Endothelial cell of umbilical vein (primary cell): ENCODE data around the gene SAMD11. TPM values are rescaled to one million over a fixed set of nuclear protein-coding genes. Genes with fewer than 3 reads are reported as not detected.

Source experiments
- BruUV-seq: library from RNA; stranded (reverse); fragments of 400-500 nt; replicated peaks from 2 replicates; lab custom pipeline; 2021; lab: Mats Ljungman, UMichigan
- CTCF ChIA-PET: fragments of 300-600, 350-600 bp; sonication (Branson Sonifier 250); formaldehyde crosslinking; loops from one replicate; lab custom pipeline; 2021; ENCODE audit warnings: antibody characterized with exemption, inconsistent platforms; lab: Charles Lee
- POLR2A ChIA-PET: fragments of 300-600, 350-600 bp; sonication (Branson Sonifier 250); formaldehyde crosslinking; loops from one replicate; lab custom pipeline; 2021; ENCODE audit warnings: antibody characterized with exemption, inconsistent platforms; lab: Charles Lee
- DNase-seq: peaks from one replicate; pipeline ENCODE4 v3.0.0-alpha.2; 2011; ENCODE audit warnings: low read depth, low spot score
- FAIRE-seq: peaks from 2 replicates; lab custom pipeline; 2011; peaks lifted over from hg19 to GRCh38; lab: Jason Lieb, UNC
- H2AFZ ChIP-seq: 2 replicates; pipeline ENCODE4 v1.6.0; 2012; ENCODE audit warnings: low read depth, low read length, control low read depth, inconsistent platforms
- H3K27ac ChIP-seq: 2 replicates; pipeline ENCODE4 v1.5.1; 2011; ENCODE audit warnings: low read depth, mild to moderate bottlenecking, control low read depth, low read length, moderate library complexity; ENCODE audit not compliant: insufficient read depth
- H3K27me3 ChIP-seq, 2 experiments: 2 replicates each; pipeline versions ENCODE4 v1.6.0 to v1.6.1; 2011; ENCODE audit warnings: low read length in 2 of 2, mixed read lengths in 1 of 2; ENCODE audit not compliant: control insufficient read depth in 2 of 2, insufficient read depth in 2 of 2
- H3K36me3 ChIP-seq, 2 experiments: 2 replicates in 1 of 2; 3 replicates in 1 of 2; pipeline ENCODE4 v1.5.1; 2011; ENCODE audit warnings: low read length in 2 of 2, mild to moderate bottlenecking in 1 of 2, moderate library complexity in 1 of 2; ENCODE audit not compliant: control insufficient read depth in 2 of 2, insufficient read depth in 2 of 2; ENCODE audit errors: extremely low read depth in 1 of 2
- H3K4me1 ChIP-seq: 3 replicates; pipeline ENCODE4 v1.5.1; 2011; ENCODE audit warnings: mild to moderate bottlenecking, low read length; ENCODE audit not compliant: control insufficient read depth, insufficient read depth; ENCODE audit errors: extremely low read depth
- H3K4me2 ChIP-seq: 2 replicates; pipeline ENCODE4 v1.6.1; 2011; ENCODE audit warnings: low read length, control low read depth, mixed read lengths; ENCODE audit not compliant: insufficient read depth
- H3K4me3 ChIP-seq, 3 experiments: fragments of 200-600 bp in 1 of 3; sonication (generic), shearing (Covaris generic) in 1 of 3; replicated peaks in 1 of 3; 2 replicates each; pipeline ENCODE4 v1.5.1; 2011 to 2016; ENCODE audit warnings: control low read depth in 3 of 3, low read length in 3 of 3, mild to moderate bottlenecking in 2 of 3, inconsistent platforms in 1 of 3, low read depth in 1 of 3, moderate library complexity in 1 of 3; ENCODE audit not compliant: insufficient read depth in 1 of 3
- H3K79me2 ChIP-seq: 2 replicates; pipeline ENCODE4 v1.6.0; 2012; ENCODE audit warnings: low read length, inconsistent platforms; ENCODE audit not compliant: control insufficient read depth, insufficient read depth
- H3K9ac ChIP-seq: replicated peaks from 2 replicates; pipeline ENCODE3; 2011; ENCODE audit warnings: low read length, control low read depth; ENCODE audit not compliant: insufficient read depth; ENCODE audit errors: extremely low read depth
- H3K9me1 ChIP-seq: replicated peaks from 3 replicates; pipeline ENCODE4 v1.6.0; 2011; ENCODE audit warnings: mild to moderate bottlenecking, low read length; ENCODE audit not compliant: control insufficient read depth, insufficient read depth; ENCODE audit errors: extremely low read depth
- H3K9me3 ChIP-seq: replicated peaks from 2 replicates; pipeline ENCODE4 v1.5.1; 2012; ENCODE audit warnings: low read length, inconsistent platforms; ENCODE audit not compliant: control insufficient read depth, insufficient read depth
- H4K20me1 ChIP-seq: replicated peaks from 2 replicates; pipeline ENCODE3; 2011; ENCODE audit warnings: mild to moderate bottlenecking, low read length; ENCODE audit not compliant: control insufficient read depth, insufficient read depth; ENCODE audit errors: extremely low read depth
- EZH2 ChIP-seq: IDR thresholded peaks from 2 replicates; pipeline ENCODE4 v1.6.1; 2012; ENCODE audit warnings: borderline replicate concordance, low read depth, mild to moderate bottlenecking, moderate library complexity, low read length, inconsistent platforms; ENCODE audit not compliant: severe bottlenecking
- FOS ChIP-seq: IDR thresholded peaks from 2 replicates; pipeline ENCODE4 v1.6.1; 2011; ENCODE audit warnings: mild to moderate bottlenecking, low read length, moderate library complexity, borderline replicate concordance; ENCODE audit not compliant: insufficient read depth
- GATA2 ChIP-seq: IDR thresholded peaks from 2 replicates; pipeline ENCODE4 v1.7.0; 2011; ENCODE audit warnings: low read depth, mild to moderate bottlenecking, moderate library complexity, mixed read lengths, low read length; ENCODE audit not compliant: insufficient read length, insufficient read depth
- JUN ChIP-seq: IDR thresholded peaks from 2 replicates; pipeline ENCODE4 v1.6.1; 2011; ENCODE audit warnings: borderline replicate concordance, low read depth; ENCODE audit not compliant: insufficient read length, insufficient read depth
- MYC ChIP-seq: IDR thresholded peaks from one replicate; pipeline ENCODE4 v1.6.1; 2011; ENCODE audit warnings: mild to moderate bottlenecking, low read depth, low read length
- POLR2A ChIP-seq: IDR thresholded peaks from 2 replicates; pipeline ENCODE4 v1.6.1; 2012; ENCODE audit warnings: low read depth, mild to moderate bottlenecking, control low read depth, low read length
- POLR2AphosphoS5 ChIP-seq: IDR thresholded peaks from 2 replicates; pipeline ENCODE4 v1.6.1; 2012; ENCODE audit warnings: low read depth, mild to moderate bottlenecking, control low read depth, low read length, moderate library complexity; ENCODE audit not compliant: insufficient read depth
- dilution Hi-C: fragments of 300-500 bp; cut with MboI; formaldehyde crosslinking; loops from one replicate; pipeline ENCODE4 v1.15.0; 2019; ENCODE audit warnings: low sequenced_read_pairs; ENCODE audit not compliant: extremely low pct_ligation_motif_present
- intact Hi-C: fragments of 100-400 bp; cut with micrococcal nuclease; formaldehyde crosslinking; loops from one replicate; pipeline ENCODE4 v1.10.0; 2022
- polyA plus RNA-seq, 4 experiments: library from polyadenylated mRNA; depleted of rRNA in 3 of 4; stranded (reverse) in 3 of 4; unstranded in 1 of 4; fragments of >200 nt; gene quantifications; 2 replicates each; pipeline versions ENCODE4 v1.2.1 to v1.2.3, GENCODE V29; 2011 to 2012; ENCODE audit warnings: missing spikeins in 1 of 4
- total RNA-seq: library from RNA; stranded (reverse); gene quantifications from 2 replicates; pipeline ENCODE4 v1.2.3, GENCODE V29; 2021
- TF ChIP-seq, protein P1 (sequence below): IDR thresholded peaks from 2 replicates; pipeline ENCODE4 v1.6.1; 2011; ENCODE audit not compliant: insufficient read depth, insufficient read length
- TF ChIP-seq, protein P2 (sequence below), 2 donors: IDR thresholded peaks; 1 replicate in 1 of 2; 2 replicates in 1 of 2; pipeline ENCODE4 v1.5.1; 2011; ENCODE audit warnings: low read length in 2 of 2, mild to moderate bottlenecking in 2 of 2, moderate library complexity in 2 of 2, control low read depth in 1 of 2, inconsistent platforms in 1 of 2, low read depth in 1 of 2; ENCODE audit not compliant: insufficient read depth in 1 of 2; ENCODE audit errors: extremely low read depth in 1 of 2

SAMD11 gene
- total and polyA plus RNA-seq, 2 donors (not counting 3 experiments of a cell fraction or from before 2014, with no cell fraction given), result not detected

DNA sequence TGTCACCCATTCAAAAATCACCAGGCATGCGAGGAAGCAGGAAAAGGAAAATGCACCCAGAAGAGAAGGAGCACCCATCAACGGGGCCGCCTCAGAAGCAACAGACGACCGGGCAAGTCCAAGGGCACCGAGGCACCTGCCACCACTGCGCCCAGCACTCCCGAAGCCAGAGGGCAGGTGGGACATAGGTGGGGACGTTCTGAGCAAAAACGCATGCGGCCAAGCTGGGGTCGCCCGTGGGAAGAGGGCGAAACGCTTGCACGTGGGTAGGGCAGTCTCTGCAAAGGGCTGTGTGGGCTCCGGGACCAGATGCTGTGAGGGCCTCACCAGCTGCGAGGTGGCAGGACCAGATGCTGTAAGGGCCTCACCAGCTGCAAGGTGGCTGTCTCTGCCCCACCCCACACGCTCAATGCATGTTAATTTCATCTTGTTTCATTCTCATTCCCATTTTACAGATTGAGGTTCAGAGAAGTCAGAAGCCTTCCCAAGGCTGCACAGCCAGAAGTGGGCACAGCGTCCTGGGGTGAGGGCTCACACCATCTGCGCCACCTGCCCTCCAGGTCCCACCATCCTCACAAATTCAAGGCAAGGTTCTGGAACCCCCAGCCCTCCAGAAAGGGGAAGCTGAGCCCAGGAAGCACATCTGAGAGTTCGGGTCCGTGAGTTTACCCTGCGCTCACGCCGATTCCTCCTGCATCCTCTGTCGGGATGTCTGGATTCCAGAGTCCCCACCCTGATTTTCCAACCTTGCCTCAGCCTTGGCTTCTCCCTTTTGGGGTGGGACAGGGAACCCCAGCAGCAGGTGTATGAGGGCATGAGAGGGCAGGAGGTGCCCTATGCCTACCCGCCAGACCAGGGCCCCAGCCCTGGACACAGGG lies 8.2 kb upstream of the SAMD11 start:
- no peak for FAIRE-seq
- no peak overlapping the region for H3K9ac ChIP-seq
- DNase-seq, result no peak
- CTCF ChIA-PET, result interaction anchor here (1.1 to 1.4 kb wide), 2 partner anchors 11 to 16 kb away, joined by 3 read pairs; no protein-coding TSS in a partner anchor
- dilution Hi-C loops (no loop called here), intact Hi-C loops (no loop called here)
- TF ChIP-seq, protein P1, sequence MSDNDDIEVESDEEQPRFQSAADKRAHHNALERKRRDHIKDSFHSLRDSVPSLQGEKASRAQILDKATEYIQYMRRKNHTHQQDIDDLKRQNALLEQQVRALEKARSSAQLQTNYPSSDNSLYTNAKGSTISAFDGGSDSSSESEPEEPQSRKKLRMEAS, result no peak
- TF ChIP-seq, protein P2, sequence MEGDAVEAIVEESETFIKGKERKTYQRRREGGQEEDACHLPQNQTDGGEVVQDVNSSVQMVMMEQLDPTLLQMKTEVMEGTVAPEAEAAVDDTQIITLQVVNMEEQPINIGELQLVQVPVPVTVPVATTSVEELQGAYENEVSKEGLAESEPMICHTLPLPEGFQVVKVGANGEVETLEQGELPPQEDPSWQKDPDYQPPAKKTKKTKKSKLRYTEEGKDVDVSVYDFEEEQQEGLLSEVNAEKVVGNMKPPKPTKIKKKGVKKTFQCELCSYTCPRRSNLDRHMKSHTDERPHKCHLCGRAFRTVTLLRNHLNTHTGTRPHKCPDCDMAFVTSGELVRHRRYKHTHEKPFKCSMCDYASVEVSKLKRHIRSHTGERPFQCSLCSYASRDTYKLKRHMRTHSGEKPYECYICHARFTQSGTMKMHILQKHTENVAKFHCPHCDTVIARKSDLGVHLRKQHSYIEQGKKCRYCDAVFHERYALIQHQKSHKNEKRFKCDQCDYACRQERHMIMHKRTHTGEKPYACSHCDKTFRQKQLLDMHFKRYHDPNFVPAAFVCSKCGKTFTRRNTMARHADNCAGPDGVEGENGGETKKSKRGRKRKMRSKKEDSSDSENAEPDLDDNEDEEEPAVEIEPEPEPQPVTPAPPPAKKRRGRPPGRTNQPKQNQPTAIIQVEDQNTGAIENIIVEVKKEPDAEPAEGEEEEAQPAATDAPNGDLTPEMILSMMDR (IDR thresholded peaks at IDR 0.05; ENCODE audit: extremely low read depth in 1 of 2, insufficient read depth in 1 of 2, low read depth in 1 of 2, low read length in 2 of 2), result no peak
- TF ChIP-seq MYC, result no peak
- no peak for TF ChIP-seq JUN
- TF ChIP-seq EZH2, result no peak
- no peak for TF ChIP-seq GATA2
- no peak for TF ChIP-seq POLR2A
- no peak for TF ChIP-seq POLR2AphosphoS5
- no peak for TF ChIP-seq FOS
- H3K4me3 ChIP-seq, result no peak overlapping the region
- no peak overlapping the region for H2AFZ ChIP-seq
- H3K79me2 ChIP-seq, result no peaks in the 10 kb centered on the region
- H3K36me3 ChIP-seq, result no peaks in the 10 kb centered on the region
- BruUV-seq, result no TSS peak
- no peak overlapping the region for H3K4me2 ChIP-seq
- no peaks in the 10 kb centered on the region for H3K4me1 ChIP-seq
- H3K9me1 ChIP-seq, result no peaks in the 10 kb centered on the region
- H3K27ac ChIP-seq, result no peak overlapping the region
- no peaks in the 10 kb centered on the region for H4K20me1 ChIP-seq
- peaks cover 3 to 12% of the 10 kb centered on the region in 2 experiments for H3K27me3 ChIP-seq
- no peaks in the 10 kb centered on the region for H3K9me3 ChIP-seq
- POLR2A ChIA-PET, result no interaction called here
